Measurements from ENCODE around the gene TOP2B.

The TOP2B gene

GRCh38 chr3:25673738-25674298, 9.1 kb upstream of the TOP2B start:
- no peak for DNase-seq (ENCODE audit: low read depth in 1 of 2, low spot score in 1 of 2)

- no peak for DNase-seq (ENCODE audit: low read depth in 1 of 2, low spot score in 1 of 2)
Measured at GRCh38 chr3:25665315-25666280, 891 bp upstream of the TOP2B start.

- peak; percentile 31 to 56 for DNase-seq (ENCODE audit: low read depth in 1 of 2, low spot score in 1 of 2)
Measured at GRCh38 chr3:25663869-25664811, 567 bp downstream of the TOP2B start.

GRCh38 chr3:25663347-25663868, 1.3 kb downstream of the TOP2B start:
- no peak for DNase-seq (ENCODE audit: low read depth in 1 of 2, low spot score in 1 of 2)

GRCh38 chr3:25662736-25663320, 1.9 kb downstream of the TOP2B start:
- DNase-seq (ENCODE audit: low read depth in 1 of 2, low spot score in 1 of 2), result no peak

GRCh38 chr3:25661694-25662437, 2.8 kb downstream of the TOP2B start:
- no peak for DNase-seq (ENCODE audit: low read depth in 1 of 2, low spot score in 1 of 2)

- DNase-seq (ENCODE audit: low read depth in 1 of 2, low spot score in 1 of 2), result no peak
Measured at GRCh38 chr3:25658836-25659235, 5.9 kb downstream of the TOP2B start.

GRCh38 chr3:25657293-25657692, 7.4 kb downstream of the TOP2B start:
- no peak for DNase-seq (ENCODE audit: low read depth in 1 of 2, low spot score in 1 of 2)

- DNase-seq (ENCODE audit: low read depth in 1 of 2, low spot score in 1 of 2), result no peak
Measured at GRCh38 chr3:25655659-25656058, 9.0 kb downstream of the TOP2B start.

- no peak for DNase-seq (ENCODE audit: low read depth in 1 of 2, low spot score in 1 of 2)
Measured at GRCh38 chr3:25654576-25654975, 10.1 kb downstream of the TOP2B start.

- no peak for DNase-seq (ENCODE audit: low read depth in 1 of 2, low spot score in 1 of 2)
Measured at GRCh38 chr3:25653322-25653721, 11.4 kb downstream of the TOP2B start.

- DNase-seq (ENCODE audit: low read depth in 1 of 2, low spot score in 1 of 2), result no peak
Measured at GRCh38 chr3:25652921-25653320, 11.8 kb downstream of the TOP2B start.

GRCh38 chr3:25648925-25649830, 15.5 kb downstream of the TOP2B start:
- no peak for DNase-seq (ENCODE audit: low read depth in 1 of 2, low spot score in 1 of 2)

- peak; percentile 28 to 47 for DNase-seq (ENCODE audit: low read depth in 1 of 2, low spot score in 1 of 2)
Measured at GRCh38 chr3:25648107-25648535, 16.6 kb downstream of the TOP2B start.

- no peak for DNase-seq (ENCODE audit: low read depth in 1 of 2, low spot score in 1 of 2)
Measured at GRCh38 chr3:25635038-25635437, 29.7 kb downstream of the TOP2B start.

- DNase-seq (ENCODE audit: low read depth in 1 of 2, low spot score in 1 of 2), result no peak
Measured at GRCh38 chr3:25633919-25634318, 30.8 kb downstream of the TOP2B start.

GRCh38 chr3:25631989-25632388, 32.7 kb downstream of the TOP2B start:
- no peak for DNase-seq (ENCODE audit: low read depth in 1 of 2, low spot score in 1 of 2)

- no peak for DNase-seq (ENCODE audit: low read depth in 1 of 2, low spot score in 1 of 2)
Measured at GRCh38 chr3:25621087-25621486, 43.6 kb downstream of the TOP2B start.

- DNase-seq (ENCODE audit: low read depth in 1 of 2, low spot score in 1 of 2), result no peak
Measured at GRCh38 chr3:25620493-25620892, 44.2 kb downstream of the TOP2B start.

All from stimulated activated CD4-positive, alpha-beta T cell treated with anti-CD3 and anti-CD28 coated beads, Interleukin-15, amount 100 ng/mL, for 1 hour (primary cell).